Effector CD8-positive, alpha-beta T cell (primary cell): ENCODE measurements around the gene GRWD1.

ENCODE experiments used
- DNase-seq: peaks from one replicate; lab custom pipeline; 2025; lab: John Stamatoyannopoulos, UW

Gene GRWD1

GRCh38 chr19:48498595-48499311 is 53.0 kb downstream of the GRWD1 start:
- no peak for DNase-seq

- no peak for DNase-seq
These were observed 53.7 kb downstream of the GRWD1 start for GRCh38 chr19:48499316-48500090.

- no peak for DNase-seq
These were observed 55.2 kb downstream of the GRWD1 start for GRCh38 chr19:48500830-48501493.

GRCh38 chr19:48501494-48502349 is 55.9 kb downstream of the GRWD1 start:
- DNase-seq: peak; percentile 69

GRCh38 chr19:48502350-48503018 is 56.7 kb downstream of the GRWD1 start:
- DNase-seq: no peak

GRCh38 chr19:48506138-48506733 is 60.5 kb downstream of the GRWD1 start:
- no peak for DNase-seq
